ENCODE measurements around the gene TMEM271.

Gene TMEM271

DNA sequence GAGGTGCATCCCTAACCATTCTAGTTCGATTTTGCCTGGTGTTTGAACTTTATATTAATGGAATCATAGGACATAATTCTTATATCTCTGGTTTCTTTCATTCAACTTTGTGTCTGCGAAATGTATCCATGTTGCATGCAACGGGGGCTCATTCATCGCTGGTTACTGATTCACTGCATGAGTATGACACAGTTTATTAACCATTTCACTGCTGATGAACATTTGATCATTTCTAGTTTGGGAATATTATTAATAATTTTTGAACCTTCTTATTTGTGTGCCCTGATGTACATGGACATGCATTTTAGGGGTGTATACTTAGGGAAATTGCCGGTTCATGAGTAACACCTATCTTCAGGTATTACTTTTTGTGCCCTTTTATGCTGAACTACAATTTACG, 5.1 kb upstream of the TMEM271 start:
- DNase-seq (ENCODE audit: low spot score): no peak

DNA sequence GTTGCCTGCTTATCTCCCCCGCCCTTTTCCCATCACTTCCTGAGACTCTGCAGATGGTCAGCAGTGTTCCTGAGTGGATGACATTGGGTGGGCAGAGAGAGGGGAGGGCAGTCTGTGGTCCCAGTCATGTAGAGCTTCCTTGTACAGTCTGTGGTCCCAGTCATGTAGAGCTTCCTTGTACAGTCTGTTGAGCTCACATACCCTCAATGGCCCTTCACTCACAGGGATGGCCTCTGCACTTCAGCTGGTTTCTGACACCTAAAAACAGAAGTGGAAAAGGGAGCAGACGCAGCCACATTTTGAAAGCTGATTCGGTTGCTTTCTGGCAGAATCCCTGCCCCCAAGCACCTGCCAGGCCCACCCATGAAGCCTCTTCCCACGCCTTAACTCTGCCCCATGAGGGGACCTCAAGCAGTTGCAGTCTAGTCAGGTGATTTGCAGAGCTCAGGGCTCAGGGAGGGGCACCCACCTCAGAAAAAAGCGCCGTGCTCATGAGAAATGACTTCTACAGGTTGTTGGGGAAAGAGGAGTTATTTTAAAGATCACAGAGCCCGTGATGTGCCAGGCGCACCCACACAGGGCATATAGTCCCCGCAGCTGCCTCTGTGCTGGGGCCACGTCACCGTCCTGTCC, 3.6 kb upstream of the TMEM271 start:
- DNase-seq (ENCODE audit: low spot score): no peak

DNA sequence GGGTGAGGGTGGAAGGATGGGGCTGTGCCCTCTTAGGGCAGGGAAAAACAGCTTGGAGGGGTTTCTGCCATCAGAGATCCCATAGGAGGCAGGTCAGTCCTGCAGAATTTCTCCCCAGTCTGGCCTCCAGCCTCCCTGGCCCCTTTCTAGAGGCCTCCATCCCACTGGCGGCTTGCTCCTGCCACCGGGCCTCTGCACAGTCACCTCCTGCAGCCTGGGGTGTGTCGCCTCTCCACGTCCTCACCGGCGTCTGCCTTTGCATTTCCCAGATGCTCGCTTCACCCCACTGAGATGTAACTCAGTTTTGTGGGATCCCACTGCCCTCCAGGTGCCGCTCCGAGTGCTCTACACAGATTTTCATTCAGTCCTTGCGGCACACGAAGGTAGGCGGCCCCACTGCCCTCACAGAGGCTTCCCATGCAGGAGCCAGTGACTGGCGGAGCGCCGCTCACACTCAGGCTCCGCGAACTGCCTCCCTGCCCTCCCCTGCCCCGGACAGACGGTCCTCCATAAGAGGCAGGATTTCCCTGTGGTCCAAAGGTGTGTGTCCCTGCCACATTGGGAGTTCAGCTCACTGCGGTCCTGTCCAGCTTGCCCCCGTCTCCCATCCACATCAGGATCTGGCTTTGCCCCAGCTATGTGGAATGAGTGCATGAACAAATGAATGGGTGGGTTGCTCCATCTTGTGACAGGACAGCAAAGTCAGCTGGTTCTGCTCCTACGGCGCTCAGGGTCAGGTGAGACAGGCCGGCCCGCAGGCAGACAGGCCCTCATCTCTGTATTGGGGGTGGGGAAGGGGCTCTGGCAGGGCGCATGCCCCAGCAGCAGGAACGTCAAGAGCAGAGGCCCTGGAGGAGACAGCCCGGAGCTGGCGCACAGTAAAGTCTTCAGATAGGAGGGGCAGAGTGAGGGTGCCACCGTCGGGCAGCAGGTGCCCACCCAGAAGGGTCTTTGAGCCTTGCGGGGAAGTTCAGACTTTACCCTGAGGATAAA, 2.7 kb upstream of the TMEM271 start:
- DNase-seq (ENCODE audit: low spot score): no peak

DNA sequence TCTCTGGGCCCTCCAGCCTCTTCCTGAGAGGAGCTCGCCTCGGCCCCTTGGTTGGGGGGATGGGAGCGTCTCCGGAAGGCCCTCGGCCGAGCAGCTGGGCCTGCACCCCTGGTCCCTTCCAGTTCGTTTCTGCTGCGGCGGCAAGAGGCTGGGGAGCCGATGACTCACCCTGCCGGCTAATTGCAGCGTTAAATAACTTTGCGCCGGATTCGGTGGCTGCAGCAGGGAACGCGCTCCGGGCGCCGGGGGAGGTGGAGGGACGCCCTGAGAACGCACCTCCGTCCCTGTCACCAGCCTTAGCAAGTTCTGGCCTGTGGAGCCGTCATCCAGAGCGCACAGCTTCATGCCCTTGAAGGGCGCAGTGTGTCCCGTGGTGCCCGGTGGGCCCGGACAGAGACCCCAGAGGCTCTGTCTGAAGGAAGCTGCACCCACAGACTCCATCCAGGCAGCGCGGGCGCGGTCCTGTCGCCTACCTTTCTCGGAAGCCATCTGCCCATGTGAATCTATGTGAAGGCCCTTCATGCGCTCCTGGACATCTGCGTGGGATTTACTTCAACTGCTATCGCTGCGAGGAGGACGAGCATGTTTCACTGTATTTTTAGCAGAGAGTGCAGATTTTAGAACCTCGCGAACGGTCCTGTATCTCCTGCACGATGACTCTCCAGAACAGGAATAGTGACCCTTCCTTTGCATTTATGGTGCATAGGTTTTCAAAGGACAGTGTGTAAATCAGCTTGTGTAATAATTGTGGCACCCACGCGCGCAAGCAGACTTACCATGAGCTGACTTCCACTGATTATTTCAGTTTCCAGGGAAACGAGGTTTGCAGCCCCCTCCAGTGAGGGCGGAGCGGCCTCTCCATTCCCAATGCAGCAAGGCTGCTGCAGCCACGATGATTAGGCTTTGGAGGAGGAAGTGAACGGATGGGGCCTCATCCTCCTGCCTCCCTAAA, 1.7 kb upstream of the TMEM271 start:
- no peak for DNase-seq (ENCODE audit: low spot score)

DNA sequence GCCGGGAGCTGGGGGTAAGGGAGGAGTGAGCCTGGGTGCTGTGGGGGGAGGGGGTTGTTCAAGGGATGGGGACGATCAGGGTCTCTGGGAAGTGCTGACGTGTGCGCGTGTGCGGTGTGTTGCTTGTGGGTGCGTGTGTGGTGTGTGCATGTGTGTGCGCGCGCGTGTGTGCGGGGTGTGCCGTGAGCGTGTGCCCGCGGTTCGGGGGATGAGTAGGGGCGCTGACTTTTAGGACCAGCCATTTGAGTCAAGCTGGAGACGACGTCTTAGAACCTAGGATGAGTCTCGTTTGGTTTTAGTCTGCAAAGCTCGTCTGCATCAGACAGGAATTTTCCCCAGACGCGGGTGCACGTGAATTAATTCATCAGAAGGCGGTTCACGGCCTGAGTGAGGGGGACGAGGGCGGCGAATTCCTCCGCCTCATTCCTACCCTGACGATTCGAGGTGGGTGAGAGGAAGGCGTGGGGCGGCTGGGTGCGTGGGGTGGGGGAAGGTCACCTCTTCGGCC, 950 bp upstream of the TMEM271 start:
- no peak for DNase-seq (ENCODE audit: low spot score)

DNA sequence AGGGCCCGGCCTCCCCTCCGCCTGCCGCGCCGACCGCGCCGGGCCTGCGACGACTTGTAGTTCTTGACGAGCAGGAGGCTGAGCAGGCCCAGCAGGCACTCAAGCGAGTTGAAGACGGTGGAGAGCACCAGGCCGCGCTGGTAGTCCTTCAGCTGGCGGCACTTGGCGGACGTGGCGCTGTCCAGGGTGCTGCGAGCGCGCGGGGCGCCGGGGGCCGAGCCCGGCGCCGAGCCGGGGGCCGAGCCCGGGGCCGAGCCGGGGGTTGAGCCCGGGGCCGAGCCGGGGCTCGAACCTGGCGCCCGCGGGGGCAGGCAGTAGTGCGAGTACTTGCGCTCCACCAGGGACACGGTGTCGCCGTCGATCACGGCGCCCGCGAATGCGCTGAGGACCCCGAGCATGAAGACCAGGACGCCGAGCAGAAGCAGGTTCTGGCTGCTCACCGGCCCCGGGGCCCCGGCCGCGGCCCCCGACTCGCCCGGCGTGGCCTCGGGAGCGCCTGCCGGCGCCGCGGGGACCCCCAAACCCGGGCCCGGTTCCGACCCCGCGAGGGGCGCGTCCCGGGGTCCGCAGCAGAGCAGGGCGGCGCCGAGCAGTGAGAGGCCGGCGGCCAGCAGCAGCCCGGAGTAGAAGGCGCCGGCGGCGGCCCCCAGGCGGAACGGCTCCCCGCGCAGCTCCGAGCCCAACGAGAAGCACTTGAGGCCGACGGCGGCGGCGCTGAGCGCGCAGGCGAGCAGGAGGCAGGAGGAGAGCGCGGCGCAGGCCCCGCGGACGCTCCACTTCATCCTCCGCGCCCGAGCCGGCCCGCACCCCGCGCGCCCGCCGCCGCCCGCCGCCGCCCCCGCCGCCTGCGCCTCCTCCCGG, 584 bp downstream of the TMEM271 start:
- DNase-seq (ENCODE audit: low spot score): no peak

DNA sequence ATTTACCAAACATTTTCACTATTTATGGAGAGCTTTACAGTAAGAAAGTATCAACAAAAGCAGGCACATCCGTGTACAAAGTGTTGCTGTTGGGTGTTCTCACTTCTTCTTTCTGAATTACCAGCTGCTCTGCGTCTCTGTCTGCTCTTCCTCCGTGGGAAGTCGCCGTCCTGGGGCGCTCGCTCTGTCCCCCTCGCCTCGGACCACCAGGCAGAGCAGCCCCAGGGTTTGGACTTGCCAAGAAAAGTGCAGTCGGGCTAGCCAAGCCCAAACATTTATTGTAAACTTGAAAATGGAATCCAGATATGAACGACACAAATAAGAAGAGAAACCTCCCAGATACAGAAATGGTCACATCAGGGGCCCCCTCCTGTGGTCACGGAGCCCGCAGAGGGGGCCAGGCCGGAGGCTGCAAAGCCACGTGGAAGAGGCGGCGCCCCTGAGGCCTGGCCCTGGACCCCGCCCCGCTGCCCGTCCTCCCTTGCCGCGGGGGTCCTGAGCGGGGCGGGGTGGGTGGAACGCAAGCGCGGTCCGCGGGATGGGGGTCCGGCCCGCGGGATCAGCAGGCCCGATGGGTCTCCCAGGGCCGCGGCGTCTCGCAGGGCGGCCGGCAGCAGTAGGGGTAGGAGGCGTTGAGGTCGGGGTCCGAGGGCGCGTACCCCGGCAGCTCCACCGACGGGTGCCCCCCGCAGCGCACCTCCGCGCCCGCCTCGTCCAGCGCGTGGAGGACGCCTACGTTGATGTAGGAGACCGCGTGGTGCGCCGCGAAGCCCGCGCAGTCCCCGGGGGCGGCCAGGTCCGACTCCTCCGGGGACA, 1.5 kb downstream of the TMEM271 start:
- no peak for DNase-seq (ENCODE audit: low spot score)

DNA sequence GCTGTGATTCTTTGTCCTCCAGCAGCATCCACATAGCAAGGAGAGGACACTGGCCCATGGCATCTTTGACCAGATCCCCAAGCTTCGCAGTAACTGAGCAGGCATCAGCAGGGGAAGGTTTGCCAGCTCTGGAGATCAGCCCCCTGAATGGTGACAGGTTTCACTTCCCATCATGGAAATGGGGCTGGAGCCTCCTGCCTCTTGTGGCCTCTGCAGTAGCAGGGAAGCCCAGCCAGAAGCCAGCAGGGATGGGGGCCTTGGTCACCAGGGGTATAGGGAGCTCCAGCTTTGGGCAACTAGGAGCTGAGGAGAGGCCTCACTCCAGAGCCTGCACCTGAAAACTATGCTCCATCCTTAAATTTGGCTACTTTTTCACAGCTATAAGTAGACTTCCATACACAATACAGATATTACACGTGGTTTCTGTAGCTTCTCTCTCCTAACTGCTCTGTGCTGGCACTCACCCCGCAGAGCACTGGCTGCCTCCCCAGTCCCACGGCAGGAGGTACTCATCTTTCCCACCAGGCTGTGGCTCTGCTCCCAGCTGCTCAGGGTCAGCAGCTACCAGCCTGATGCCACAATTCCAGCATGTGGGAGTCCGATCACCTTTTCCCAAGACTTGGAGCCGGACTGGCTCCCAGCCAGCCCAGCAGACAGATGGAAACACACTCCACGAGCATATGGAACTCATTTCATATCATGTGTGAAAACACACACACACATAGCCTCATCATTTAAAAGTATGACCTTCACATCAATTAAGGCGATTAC, 2.8 kb downstream of the TMEM271 start:
- DNase-seq (ENCODE audit: low spot score): no peak

DNA sequence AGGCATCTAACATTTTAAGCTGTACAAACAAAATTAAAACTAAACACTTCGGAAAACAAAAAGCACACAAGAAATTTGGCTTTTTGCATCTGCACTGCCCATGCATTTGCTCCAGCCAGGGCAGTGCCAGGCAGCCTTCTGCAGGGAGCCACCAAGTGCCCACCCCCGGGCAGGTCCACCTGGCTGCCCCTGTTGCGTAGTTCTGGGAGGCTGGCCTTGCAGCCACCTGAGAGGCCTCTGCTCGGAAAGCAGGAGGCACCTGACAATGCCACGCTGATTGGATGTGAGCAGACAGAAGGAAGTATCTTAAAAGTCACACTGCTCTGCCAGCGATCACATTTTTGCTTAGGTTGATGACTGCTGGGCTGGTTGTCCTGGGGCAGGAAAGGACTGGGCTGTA, 3.5 kb downstream of the TMEM271 start:
- DNase-seq (ENCODE audit: low spot score): no peak

DNA sequence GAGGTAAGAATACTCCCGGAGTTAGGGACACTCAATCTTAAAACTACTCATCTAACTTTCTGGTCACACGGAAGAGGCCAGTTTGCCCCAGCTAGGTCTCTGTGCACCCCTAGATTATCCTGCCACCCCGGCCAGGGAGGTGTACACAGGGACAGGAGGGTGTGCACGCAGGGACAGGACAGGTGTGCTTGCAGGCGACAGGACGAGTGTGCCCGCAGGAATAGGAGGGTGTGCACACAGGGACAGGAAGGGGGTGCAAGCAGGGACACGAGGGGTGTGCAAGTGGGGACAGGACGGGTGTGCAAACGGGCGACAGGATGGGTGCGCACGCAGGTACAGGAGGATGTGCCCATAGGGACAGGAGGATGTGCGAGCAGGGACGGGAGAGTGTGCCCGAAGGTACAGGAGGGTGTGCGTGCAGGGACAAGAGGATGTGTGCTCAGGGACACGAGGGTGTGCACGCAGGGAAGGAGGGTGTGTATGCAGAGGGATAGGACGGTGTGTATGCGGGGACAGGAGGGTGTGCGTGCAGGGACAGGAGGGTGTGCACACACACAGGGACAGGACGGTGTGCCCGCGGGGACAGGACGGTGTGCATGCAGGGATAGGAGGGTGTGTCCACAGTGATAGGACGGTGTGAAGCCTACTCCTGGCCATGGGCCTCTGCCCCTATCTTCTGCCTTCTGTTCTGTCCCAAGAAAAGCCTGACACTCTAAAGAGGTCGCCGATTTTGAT, 4.1 kb downstream of the TMEM271 start:
- no peak for DNase-seq (ENCODE audit: low spot score)

DNA sequence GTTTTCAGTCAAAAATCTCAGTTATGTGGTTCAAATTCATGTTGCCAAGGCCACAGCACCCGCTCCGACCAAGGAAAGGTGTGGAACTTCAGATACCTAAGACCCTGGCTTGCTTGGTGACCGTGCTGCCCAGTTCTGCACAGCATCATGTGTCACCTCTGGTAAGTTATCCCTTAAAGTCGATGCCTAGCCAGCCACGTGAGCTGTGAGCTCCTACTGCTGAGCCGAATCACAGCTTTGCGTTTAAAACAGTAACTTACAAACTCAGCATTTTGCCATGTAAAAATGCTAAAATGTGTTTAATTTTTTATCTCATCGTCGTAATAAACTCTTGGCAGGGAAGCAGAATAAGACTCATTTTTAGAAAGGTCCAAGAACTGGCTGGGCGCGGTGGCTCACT, 5.3 kb downstream of the TMEM271 start:
- no peak for DNase-seq (ENCODE audit: low spot score)

DNA sequence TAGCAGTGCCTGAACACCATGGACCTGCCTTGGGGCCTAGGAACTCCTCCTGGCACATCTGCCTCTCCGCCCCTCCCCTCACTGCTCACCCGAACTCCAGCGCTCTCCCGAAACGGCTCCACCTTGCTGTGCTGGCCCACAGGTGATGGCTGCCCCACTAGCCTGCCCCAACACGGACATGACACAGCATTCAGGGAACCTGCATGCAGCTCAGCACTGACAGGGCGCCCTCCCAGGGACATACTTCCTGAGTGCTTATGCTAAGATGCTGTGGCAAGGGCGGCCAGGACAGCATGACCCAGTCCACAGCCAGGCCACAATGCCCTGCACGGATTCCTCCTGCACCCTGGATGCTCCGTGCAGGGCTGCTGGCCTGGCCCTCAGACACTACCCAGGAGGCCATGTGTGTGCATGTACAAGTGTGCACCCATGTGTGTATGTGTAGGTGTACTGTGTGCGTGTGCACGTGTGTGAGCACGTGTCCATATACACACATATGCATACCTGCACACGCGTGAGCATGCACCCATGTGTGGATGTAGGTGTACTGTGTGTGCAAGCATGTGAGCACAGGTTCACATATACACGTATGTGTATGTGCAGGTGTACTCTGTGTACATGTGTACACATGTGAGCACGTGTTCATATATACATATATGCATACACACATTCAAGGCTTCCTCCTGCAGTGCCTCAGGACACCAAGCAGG, 6.0 kb downstream of the TMEM271 start:
- DNase-seq (ENCODE audit: low spot score): no peak

DNA sequence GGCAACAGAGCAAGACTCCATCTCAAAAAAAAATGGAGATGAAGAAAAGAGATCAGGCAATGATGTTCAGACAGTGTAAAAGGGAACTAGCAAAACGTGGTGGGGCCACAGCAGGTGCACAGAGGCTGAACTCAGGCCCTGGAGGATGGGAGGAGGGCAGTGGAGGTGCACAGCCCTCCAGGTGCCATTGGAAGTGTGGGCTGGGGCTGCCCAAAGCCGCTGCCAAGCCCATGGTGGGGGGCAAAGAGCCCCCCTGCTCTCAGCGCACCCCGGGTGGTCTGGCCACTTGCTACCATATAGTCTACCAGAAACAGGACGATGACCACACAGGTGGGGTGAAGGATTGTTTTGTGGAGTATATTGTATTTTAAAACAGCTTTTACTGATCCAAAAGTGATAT, 7.1 kb downstream of the TMEM271 start:
- no peak for DNase-seq (ENCODE audit: low spot score)

DNA sequence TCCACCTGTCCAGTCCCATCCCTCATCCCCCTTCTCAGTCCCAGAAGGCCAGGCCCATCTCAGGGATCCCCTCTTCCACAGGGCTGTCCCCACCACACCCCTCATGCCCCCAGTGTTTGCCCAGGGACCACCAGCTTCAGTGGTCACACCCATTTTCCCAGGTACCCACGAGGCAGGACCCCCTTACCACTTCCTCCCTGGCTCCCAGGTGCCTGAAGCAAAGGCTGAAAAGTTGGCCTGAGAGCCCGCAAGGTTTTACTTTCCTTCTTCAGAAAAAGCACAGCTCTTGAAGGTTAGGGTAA, 7.8 kb downstream of the TMEM271 start:
- no peak for DNase-seq (ENCODE audit: low spot score)

DNA sequence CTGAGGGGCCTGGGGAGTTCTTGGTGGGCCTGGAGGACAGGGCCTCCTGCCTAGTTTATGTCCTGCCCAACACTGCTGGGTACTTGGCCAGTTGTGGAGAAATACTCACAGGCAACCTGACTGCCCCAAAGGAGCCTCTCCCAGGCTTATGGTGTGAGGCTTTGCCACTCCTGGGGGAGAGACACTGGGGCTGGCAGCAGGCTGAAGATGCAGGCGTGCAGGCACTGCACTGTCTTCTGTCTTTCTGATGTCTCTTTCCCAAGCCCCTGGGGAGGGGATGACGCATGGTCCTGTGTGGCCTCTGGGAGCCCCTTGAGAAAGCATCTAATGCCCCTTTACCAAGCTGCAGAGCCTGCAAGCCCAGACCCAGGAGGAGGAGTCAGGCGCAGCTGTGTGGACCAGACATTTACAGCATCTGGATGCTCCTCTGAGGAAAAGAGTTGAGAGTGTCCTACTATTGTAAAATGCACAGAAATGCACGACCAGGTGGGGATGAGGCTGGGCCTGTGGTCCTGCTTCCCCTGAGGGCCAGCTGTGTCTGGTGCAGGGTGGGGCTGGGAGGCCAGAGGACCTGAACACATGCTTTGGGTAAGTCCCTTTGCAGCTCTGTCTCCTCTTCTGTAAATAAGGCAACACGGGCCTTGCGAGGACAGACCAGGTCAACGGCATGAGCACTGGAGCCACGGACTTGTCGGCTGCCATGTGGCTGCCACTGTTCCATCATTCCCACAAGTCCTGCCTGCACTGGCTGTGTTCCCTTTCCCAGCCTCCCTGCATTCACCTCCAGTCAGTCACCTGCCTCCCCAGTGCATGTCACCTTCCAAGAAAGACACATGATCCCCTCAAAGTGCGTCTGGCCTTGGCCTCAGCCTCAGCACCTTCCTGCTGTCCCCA, 8.4 kb downstream of the TMEM271 start:
- no peak for DNase-seq (ENCODE audit: low spot score)

DNA sequence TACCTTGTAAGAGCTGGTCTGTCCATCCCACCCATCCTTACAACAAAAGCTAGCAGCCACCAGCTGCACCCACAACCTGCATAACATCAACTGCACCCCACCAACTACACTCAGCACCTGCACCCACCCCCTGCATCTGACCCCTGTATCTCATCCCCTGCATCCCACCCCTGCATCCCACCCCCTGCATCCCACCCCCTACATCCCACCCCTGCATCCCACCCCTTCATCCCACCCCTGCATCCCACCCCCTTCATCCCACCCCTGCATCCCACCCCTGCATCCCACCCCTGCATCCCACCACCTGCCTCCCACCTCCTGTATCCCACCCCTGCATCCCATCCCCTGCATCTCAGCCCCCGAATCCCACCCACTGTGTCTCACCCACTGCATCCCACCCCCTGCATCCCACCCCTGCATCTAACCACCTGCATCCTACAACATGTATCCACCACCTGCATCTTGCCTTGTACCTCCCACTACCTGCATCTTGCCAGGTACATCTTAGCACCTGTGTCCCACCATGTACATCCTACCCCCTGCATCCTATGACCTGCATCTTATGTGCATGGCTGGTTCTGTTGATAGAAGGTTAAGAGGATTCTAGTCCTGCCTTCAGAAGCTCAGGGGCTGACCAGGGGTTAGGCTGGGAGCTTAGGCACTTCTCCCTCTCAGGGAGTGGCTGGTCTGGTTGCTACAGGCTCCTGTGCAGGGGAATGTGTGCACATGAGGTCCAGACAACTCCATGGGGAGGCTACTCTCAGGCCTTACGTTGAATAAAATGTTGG, 9.4 kb downstream of the TMEM271 start:
- DNase-seq (ENCODE audit: low spot score): no peak

All from left forelimb (tissue), 1 donor.